Measurements from ENCODE around the gene GALNT9. TPM values are rescaled to one million over a fixed set of nuclear protein-coding genes. Genes with fewer than 3 reads are reported as not detected.

GALNT9 gene
- total and polyA plus RNA-seq, 10 donors: 0.20 to 2.4 (median 0.84) TPM

GRCh38 chr12:132262256-132263060 is 66.9 kb downstream of the GALNT9 start:
- WGBS, 5 donors: 72 to 89% (median 84%) methylated on average over 28 to 40 of the region's 40 CpGs

DNA sequence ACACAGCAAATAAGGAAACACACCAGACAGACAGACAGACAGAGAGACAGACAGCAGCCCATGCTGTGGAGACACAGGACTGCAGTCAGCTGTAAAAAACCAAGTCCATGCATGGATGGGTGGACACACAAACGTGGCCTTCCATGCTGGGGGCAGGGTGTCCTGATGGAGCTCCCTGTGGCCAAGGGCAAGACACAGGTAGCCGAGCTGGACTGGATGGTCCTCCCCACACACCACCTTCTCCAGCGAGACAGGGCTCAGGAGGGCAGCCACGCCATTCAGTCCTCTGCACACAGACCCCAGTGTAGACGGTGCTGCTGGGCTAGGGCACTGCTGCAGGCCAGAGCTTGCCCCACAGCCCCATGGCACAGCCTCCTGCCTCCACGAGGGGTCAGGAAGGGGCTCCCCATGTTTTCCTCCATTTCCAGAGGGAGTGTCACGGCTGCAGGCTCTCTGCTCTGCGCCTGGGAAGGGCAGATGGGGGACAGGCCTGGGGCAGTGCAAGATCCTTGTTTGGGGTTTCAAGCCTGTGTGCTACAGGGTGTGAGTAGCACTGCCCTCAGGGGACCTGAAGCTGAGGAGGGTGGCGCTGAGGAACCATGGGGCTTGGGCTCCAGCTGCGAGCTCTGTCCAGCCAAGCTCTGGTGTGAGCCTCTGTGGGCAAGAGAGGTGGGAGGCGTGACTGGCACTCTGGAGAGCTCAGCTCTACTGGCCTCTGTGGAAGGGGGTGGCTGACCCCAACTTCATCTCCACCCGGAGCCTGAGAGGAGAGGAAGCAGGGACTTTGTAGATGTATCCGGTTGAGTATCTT is 67.9 kb downstream of the GALNT9 start:
- 60 to 82% (median 76%) methylated on average over 6 to 13 of the region's 13 CpGs for WGBS, 5 donors
- Histone ChIP-seq H3K27me3 (replicated peaks in 1 of 7) (peaks cover 0 to 36% (median 0%) of the 10 kb centered on the region in 7 donors), H3K4me3 (no peak overlapping the region), H3K9me3 (no peaks in the 10 kb centered on the region), H3K27ac (no peak overlapping the region), H3K36me3 (no peaks in the 10 kb centered on the region), H3K4me1 (no peaks in the 10 kb centered on the region)
- intact Hi-C loops (cut with DNase I; ENCODE audit: low total_unique reads): no loop called here
- TF ChIP-seq, protein P1, sequence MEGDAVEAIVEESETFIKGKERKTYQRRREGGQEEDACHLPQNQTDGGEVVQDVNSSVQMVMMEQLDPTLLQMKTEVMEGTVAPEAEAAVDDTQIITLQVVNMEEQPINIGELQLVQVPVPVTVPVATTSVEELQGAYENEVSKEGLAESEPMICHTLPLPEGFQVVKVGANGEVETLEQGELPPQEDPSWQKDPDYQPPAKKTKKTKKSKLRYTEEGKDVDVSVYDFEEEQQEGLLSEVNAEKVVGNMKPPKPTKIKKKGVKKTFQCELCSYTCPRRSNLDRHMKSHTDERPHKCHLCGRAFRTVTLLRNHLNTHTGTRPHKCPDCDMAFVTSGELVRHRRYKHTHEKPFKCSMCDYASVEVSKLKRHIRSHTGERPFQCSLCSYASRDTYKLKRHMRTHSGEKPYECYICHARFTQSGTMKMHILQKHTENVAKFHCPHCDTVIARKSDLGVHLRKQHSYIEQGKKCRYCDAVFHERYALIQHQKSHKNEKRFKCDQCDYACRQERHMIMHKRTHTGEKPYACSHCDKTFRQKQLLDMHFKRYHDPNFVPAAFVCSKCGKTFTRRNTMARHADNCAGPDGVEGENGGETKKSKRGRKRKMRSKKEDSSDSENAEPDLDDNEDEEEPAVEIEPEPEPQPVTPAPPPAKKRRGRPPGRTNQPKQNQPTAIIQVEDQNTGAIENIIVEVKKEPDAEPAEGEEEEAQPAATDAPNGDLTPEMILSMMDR (IDR thresholded peaks at IDR 0.05 in 8 of 11, conservative IDR thresholded peaks at IDR 0.05 in 3 of 11): no peak
- TF ChIP-seq POLR2A (IDR thresholded peaks at IDR 0.05) (no peak), POLR2AphosphoS5 (IDR thresholded peaks at IDR 0.05) (no peak)
- DNase-seq: no peak

More at GRCh38 chr12:132262256-132263060, 66.9 kb downstream of the GALNT9 start:
- Histone ChIP-seq H3K4me3 (no peak overlapping the region), H3K4me1 (no peaks in the 10 kb centered on the region), H3K27ac (no peak overlapping the region), H3K36me3 (no peaks in the 10 kb centered on the region), H3K9me3 (no peaks in the 10 kb centered on the region), H3K27me3 (replicated peaks in 1 of 7) (peaks cover 0 to 36% (median 0%) of the 10 kb centered on the region in 7 donors)
- DNase-seq: no peak
- intact Hi-C loops (cut with DNase I; ENCODE audit: low total_unique reads): no loop called here
- TF ChIP-seq POLR2A (IDR thresholded peaks at IDR 0.05) (no peak), POLR2AphosphoS5 (IDR thresholded peaks at IDR 0.05) (no peak)
- TF ChIP-seq, protein P1 (IDR thresholded peaks at IDR 0.05 in 8 of 11, conservative IDR thresholded peaks at IDR 0.05 in 3 of 11): no peak

DNA sequence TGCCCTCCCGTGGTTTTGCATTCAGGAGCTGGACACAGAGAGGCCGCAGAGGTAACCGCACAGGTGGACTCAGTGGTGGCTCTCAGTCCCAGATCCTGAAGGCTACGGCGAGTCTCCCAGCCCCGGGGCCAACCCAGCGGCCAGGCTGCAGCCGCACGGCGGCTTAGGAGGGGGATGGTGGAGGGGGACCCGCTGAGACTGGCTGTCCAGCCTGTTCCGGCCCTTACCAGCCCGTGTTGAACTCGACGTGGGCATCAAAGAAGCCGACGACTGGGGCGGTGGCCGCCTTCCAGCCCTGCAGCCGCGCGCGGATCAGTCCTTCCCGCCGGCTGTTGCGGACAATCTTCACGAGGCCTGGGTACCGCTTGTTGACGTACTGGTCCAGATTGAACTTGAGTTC is 68.7 kb downstream of the GALNT9 start:
- no peaks in the 10 kb centered on the region for H3K4me1 ChIP-seq
- H3K9me3 ChIP-seq: no peaks in the 10 kb centered on the region
- intact Hi-C loops (cut with DNase I; ENCODE audit: low total_unique reads): no loop called here
- TF ChIP-seq POLR2AphosphoS5 (IDR thresholded peaks at IDR 0.05) (no peak), POLR2A (IDR thresholded peaks at IDR 0.05) (no peak)
- TF ChIP-seq, protein P1 (IDR thresholded peaks at IDR 0.05 in 8 of 11, conservative IDR thresholded peaks at IDR 0.05 in 3 of 11): no peak
- peaks cover 0 to 36% (median 0%) of the 10 kb centered on the region in 7 donors for H3K27me3 ChIP-seq (replicated peaks in 1 of 7)
- no peak overlapping the region for H3K27ac ChIP-seq
- no peak overlapping the region for H3K4me3 ChIP-seq
- WGBS, 5 donors: 83 to 92% (median 91%) methylated on average over 13 to 29 of the region's 29 CpGs
- no peaks in the 10 kb centered on the region for H3K36me3 ChIP-seq
- DNase-seq: no peak
